ENCODE data around the gene CD28. TPM values are rescaled to one million over a fixed set of nuclear protein-coding genes. Genes with fewer than 3 reads are reported as not detected.

The CD28 gene
- total RNA-seq (2022; extraction: Qiagen RNA extraction), result not detected in 5 replicates

GRCh38 chr2:203706403-203706802 is at the start of gene CD28:
TSS of gene CD28 (plus strand) at chr2:203706639. CDS start at chr2:203706697, 58 bp downstream.

Other genes starting within 250 kb of the CD28 start
- gene RAPH1, start 171.3 kb upstream of the CD28 start, total RNA-seq (2022; extraction: Qiagen RNA extraction), result 5.6 to 8.6 TPM (median 7.1 TPM) in 5 replicates
- gene CTLA4, start 161.1 kb downstream of the CD28 start, total RNA-seq (2022; extraction: Qiagen RNA extraction), result not detected in 5 replicates
- not detected in 5 replicates for gene ICOS, start 230.1 kb downstream of the CD28 start, total RNA-seq (2022; extraction: Qiagen RNA extraction)